Thyroid gland (tissue), 4 donors: ENCODE data around the gene RPS2. TPM values are rescaled to one million over a fixed set of nuclear protein-coding genes. Genes with fewer than 3 reads are reported as not detected.

Experiments
- DNase-seq, 2 donors: peaks; one replicate each; pipeline ENCODE4 v3.0.0-alpha.2; 2019
- H3K27ac ChIP-seq, 3 donors: fragments of 200-600 bp; sonication (generic); 1 replicate in 2 of 3; 2 replicates in 1 of 3; pipeline ENCODE4 v1.5.1; 2016 to 2019; ENCODE audit warnings: mild to moderate bottlenecking in 1 of 3, moderate library complexity in 1 of 3
- H3K27me3 ChIP-seq: fragments of 200-600 bp; sonication (generic); one replicate; pipeline ENCODE4 v1.5.1; 2019
- H3K36me3 ChIP-seq, 2 donors: fragments of 200-600 bp; sonication (generic); one replicate each; pipeline ENCODE4 v1.5.1; 2016 to 2019
- H3K4me1 ChIP-seq, 2 donors: fragments of 200-600 bp; sonication (generic); one replicate each; pipeline ENCODE4 v1.5.1; 2017 to 2019
- H3K4me3 ChIP-seq, 3 donors: fragments of 200-600 bp; sonication (generic); replicated peaks in 1 of 3; 1 replicate in 2 of 3; 2 replicates in 1 of 3; pipeline ENCODE4 v1.5.1; 2016; ENCODE audit warnings: mild to moderate bottlenecking in 1 of 3
- H3K9me3 ChIP-seq: fragments of 200-600 bp; sonication (generic); one replicate; pipeline ENCODE4 v1.5.1; 2017
- POLR2A ChIP-seq, 2 donors: fragments of 450-650 bp; IDR thresholded peaks; one replicate each; pipeline ENCODE4 v1.6.1; 2017; ENCODE audit warnings: antibody characterized with exemption in 2 of 2, mild to moderate bottlenecking in 2 of 2, moderate library complexity in 1 of 2
- WGBS, 2 donors: methylation state at CpG; one replicate each; pipeline ENCODE4 v1.1.5; 2017; 5-methylcytosine and 5-hydroxymethylcytosine counted together
- intact Hi-C: fragments of 100-400 bp; cut with DNase I; formaldehyde crosslinking; loops from one replicate; pipeline ENCODE4 v1.15.1; 2023
- small RNA-seq: library from RNA; depleted of rRNA; stranded (forward); fragments of <200 nt; gene quantifications from one replicate; pipeline ENCODE3, GENCODE V24; 2016
- total RNA-seq, 4 donors: library from RNA; depleted of rRNA; stranded (reverse); fragments of >200 nt; gene quantifications; one replicate each; pipeline ENCODE4 v1.2.3, GENCODE V29; 2016
- TF ChIP-seq, protein P1 (sequence below), 6 experiments: fragments of 200-600 bp in 3 of 6; fragments of 450-650 bp in 3 of 6; sonication (generic) in 3 of 6; IDR thresholded peaks; one replicate each; pipeline ENCODE4 v1.5.1; 2016 to 2019; ENCODE audit warnings: antibody characterized with exemption in 6 of 6, mild to moderate bottlenecking in 2 of 6, inconsistent platforms in 1 of 6, moderate library complexity in 1 of 6

The RPS2 gene
- total RNA-seq, 4 donors from 2014 or later = 976 to 2,244 (median 1,167) TPM

DNA sequence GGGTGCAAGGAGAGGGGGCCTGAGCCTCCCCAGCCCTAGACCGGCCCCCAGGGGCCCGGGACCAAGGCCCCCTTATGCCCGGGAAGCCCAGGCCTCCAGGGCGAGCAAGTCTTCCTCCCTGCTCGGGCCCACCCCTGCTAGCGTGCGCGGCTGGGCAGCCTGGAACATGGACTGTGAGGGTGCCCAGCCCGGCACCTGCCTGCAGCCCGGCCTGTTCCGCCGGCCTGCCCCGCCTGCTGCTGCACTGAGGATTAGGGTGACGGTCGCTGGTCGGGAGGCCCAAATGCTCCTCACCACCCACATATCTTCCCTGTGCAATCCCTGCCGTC, 52.4 kb downstream of the RPS2 start:
- intact Hi-C loops = no loop called here
- TF ChIP-seq, protein P1, sequence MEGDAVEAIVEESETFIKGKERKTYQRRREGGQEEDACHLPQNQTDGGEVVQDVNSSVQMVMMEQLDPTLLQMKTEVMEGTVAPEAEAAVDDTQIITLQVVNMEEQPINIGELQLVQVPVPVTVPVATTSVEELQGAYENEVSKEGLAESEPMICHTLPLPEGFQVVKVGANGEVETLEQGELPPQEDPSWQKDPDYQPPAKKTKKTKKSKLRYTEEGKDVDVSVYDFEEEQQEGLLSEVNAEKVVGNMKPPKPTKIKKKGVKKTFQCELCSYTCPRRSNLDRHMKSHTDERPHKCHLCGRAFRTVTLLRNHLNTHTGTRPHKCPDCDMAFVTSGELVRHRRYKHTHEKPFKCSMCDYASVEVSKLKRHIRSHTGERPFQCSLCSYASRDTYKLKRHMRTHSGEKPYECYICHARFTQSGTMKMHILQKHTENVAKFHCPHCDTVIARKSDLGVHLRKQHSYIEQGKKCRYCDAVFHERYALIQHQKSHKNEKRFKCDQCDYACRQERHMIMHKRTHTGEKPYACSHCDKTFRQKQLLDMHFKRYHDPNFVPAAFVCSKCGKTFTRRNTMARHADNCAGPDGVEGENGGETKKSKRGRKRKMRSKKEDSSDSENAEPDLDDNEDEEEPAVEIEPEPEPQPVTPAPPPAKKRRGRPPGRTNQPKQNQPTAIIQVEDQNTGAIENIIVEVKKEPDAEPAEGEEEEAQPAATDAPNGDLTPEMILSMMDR (IDR thresholded peaks at IDR 0.05) = no peak
- no peak for TF ChIP-seq POLR2A (IDR thresholded peaks at IDR 0.05)
- 86 to 87% methylated on average over 5 to 7 of the region's 17 CpGs for WGBS, 2 donors
- no peak overlapping the region for H3K27ac ChIP-seq
- no peaks in the 10 kb centered on the region for H3K9me3 ChIP-seq
- H3K4me3 ChIP-seq = no peak overlapping the region
- no peaks in the 10 kb centered on the region for H3K36me3 ChIP-seq
- H3K27me3 ChIP-seq = no peaks in the 10 kb centered on the region
- H3K4me1 ChIP-seq = peaks cover 0 to 10% of the 10 kb centered on the region in 2 donors
- no peak for DNase-seq

Small RNA genes lying within 50 kb of the gene (small RNA-seq; reads per million reads assigned to genes)
- gene AC005363.2 (not detected), gene RN7SL219P (not detected), gene SNORA10 (not detected), gene SNORA64 (not detected)

Other genes starting within 250 kb of the RPS2 start
- gene NME3, start 193.3 kb downstream of the RPS2 start, total RNA-seq = 100 to 1,000 TPM in 2 of 4 donors, 10 to 100 TPM in 2; 43.7 to 173 (median 103) TPM
- gene EME2, start 192.0 kb downstream of the RPS2 start, total RNA-seq = 10 to 100 TPM; 12.8 to 31.8 (median 22.0) TPM
- gene MRPS34, start 191.7 kb downstream of the RPS2 start, total RNA-seq = 100 to 1,000 TPM in 1 of 4 donors, 10 to 100 TPM in 3; 67.3 to 146 (median 98.1) TPM
- 10 to 100 TPM; 52.2 to 87.3 (median 68.5) TPM for gene SPSB3, start 182.3 kb downstream of the RPS2 start, total RNA-seq
- 100 to 1,000 TPM in 3 of 4 donors, 10 to 100 TPM in 1; 47.3 to 122 (median 106) TPM for gene NUBP2, start 181.9 kb downstream of the RPS2 start, total RNA-seq
- gene IGFALS, start 171.1 kb downstream of the RPS2 start, total RNA-seq = 1 to 10 TPM in 3 of 4 donors, under 1 TPM in 1; 0.13 to 4.2 (median 1.8) TPM
- gene HAGH, start 138.0 kb downstream of the RPS2 start, total RNA-seq = 100 to 1,000 TPM in 3 of 4 donors, 10 to 100 TPM in 1; 91.7 to 150 (median 119) TPM
- 10 to 100 TPM; 40.9 to 52.5 (median 45.0) TPM for gene FAHD1, start 137.6 kb downstream of the RPS2 start, total RNA-seq
- gene MEIOB, start 92.7 kb downstream of the RPS2 start, total RNA-seq = under 1 TPM in 1 of 4 donors, not detected in 3; 0.13 TPM
- under 1 TPM in 1 of 4 donors, not detected in 3; 0.54 TPM for gene HS3ST6, start 46.4 kb downstream of the RPS2 start, total RNA-seq
- gene MSRB1, start 21.6 kb downstream of the RPS2 start, total RNA-seq = 10 to 100 TPM in 2 of 4 donors, 1 to 10 TPM in 2; 5.0 to 43.7 (median 12.4) TPM
- gene RPL3L, start 10.1 kb downstream of the RPS2 start, total RNA-seq = not detected
- 100 to 1,000 TPM; 174 to 325 (median 284) TPM for gene NDUFB10, start 5.3 kb downstream of the RPS2 start, total RNA-seq
- not detected for gene RNF151, start 2.0 kb upstream of the RPS2 start, total RNA-seq
- gene TBL3, start 7.2 kb upstream of the RPS2 start, total RNA-seq = 10 to 100 TPM; 34.4 to 91.8 (median 53.7) TPM
- not detected for gene NOXO1, start 16.6 kb upstream of the RPS2 start, total RNA-seq
- gene GFER, start 19.4 kb upstream of the RPS2 start, total RNA-seq = 10 to 100 TPM in 3 of 4 donors, 1 to 10 TPM in 1; 7.8 to 37.2 (median 22.3) TPM
- gene SYNGR3, start 25.1 kb upstream of the RPS2 start, total RNA-seq = not detected
- 10 to 100 TPM; 19.0 to 38.4 (median 27.4) TPM for gene ZNF598, start 45.0 kb upstream of the RPS2 start, total RNA-seq
- under 1 TPM in 2 of 4 donors, not detected in 2; 0.54 to 0.63 TPM for gene NPW, start 55.0 kb upstream of the RPS2 start, total RNA-seq
- 100 to 1,000 TPM in 1 of 4 donors, 10 to 100 TPM in 3; 73.8 to 146 (median 81.6) TPM for gene NHERF2, start 62.1 kb upstream of the RPS2 start, total RNA-seq
- 10 to 100 TPM in 3 of 4 donors, 1 to 10 TPM in 1; 6.1 to 38.7 (median 25.0) TPM for gene NTHL1, start 83.0 kb upstream of the RPS2 start, total RNA-seq
- gene TSC2, start 83.2 kb upstream of the RPS2 start, total RNA-seq = 100 to 1,000 TPM; 101 to 148 (median 109) TPM
- gene PKD1, start 171.1 kb upstream of the RPS2 start, total RNA-seq = 100 to 1,000 TPM in 1 of 4 donors, 10 to 100 TPM in 3; 66.9 to 153 (median 87.7) TPM
- 1 to 10 TPM in 1 of 4 donors, under 1 TPM in 2, not detected in 1; 0.40 to 1.6 (median 0.89) TPM for gene RAB26, start 183.8 kb upstream of the RPS2 start, total RNA-seq
- gene TRAF7, start 191.0 kb upstream of the RPS2 start, total RNA-seq = 10 to 100 TPM; 27.7 to 51.9 (median 41.5) TPM
- 1 to 10 TPM in 1 of 4 donors, under 1 TPM in 3; 0.13 to 1.2 (median 0.40) TPM for gene CASKIN1, start 231.8 kb upstream of the RPS2 start, total RNA-seq
- gene MLST8, start 240.6 kb upstream of the RPS2 start, total RNA-seq = 10 to 100 TPM; 61.0 to 95.6 (median 63.1) TPM
- 10 to 100 TPM in 2 of 4 donors, 1 to 10 TPM in 2; 3.8 to 44.6 (median 12.0) TPM for gene BRICD5, start 246.0 kb upstream of the RPS2 start, total RNA-seq